ENCODE data around the gene PARVG.

DNA sequence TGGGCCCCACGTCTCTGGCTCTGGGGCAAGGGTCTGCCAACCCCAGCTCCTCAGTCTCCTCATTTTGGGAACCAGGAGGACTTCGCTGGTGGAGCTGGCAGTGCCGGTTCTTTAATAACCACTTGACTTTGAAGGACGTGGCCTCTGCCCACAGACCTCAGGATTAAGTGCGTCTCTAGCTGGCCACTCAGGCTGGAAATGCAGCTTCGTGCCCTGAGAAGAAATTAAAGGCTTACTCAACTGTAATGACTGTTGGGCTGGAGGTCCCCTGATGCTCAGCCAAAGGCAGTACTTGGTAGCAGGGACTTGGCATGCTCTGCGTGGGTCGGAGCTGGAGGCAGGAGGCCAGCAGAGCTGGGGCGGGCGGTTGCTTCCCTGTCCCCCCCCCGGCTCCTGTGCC, 16.7 kb upstream of the PARVG start:
- TF ChIP-seq POLR2A (IDR thresholded peaks at IDR 0.05) = no peak
- TF ChIP-seq, protein P1, sequence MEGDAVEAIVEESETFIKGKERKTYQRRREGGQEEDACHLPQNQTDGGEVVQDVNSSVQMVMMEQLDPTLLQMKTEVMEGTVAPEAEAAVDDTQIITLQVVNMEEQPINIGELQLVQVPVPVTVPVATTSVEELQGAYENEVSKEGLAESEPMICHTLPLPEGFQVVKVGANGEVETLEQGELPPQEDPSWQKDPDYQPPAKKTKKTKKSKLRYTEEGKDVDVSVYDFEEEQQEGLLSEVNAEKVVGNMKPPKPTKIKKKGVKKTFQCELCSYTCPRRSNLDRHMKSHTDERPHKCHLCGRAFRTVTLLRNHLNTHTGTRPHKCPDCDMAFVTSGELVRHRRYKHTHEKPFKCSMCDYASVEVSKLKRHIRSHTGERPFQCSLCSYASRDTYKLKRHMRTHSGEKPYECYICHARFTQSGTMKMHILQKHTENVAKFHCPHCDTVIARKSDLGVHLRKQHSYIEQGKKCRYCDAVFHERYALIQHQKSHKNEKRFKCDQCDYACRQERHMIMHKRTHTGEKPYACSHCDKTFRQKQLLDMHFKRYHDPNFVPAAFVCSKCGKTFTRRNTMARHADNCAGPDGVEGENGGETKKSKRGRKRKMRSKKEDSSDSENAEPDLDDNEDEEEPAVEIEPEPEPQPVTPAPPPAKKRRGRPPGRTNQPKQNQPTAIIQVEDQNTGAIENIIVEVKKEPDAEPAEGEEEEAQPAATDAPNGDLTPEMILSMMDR (IDR thresholded peaks at IDR 0.05) = no peak
